Muscle of leg (tissue), 11 donors: ENCODE results near the gene CLDN17. TPM values are rescaled to one million over a fixed set of nuclear protein-coding genes. Genes with fewer than 3 reads are reported as not detected.

Experiments
- DNase-seq: peaks from one replicate; pipeline ENCODE4 v3.0.0; 2013
- H3K27ac ChIP-seq: one replicate; pipeline ENCODE4 v1.5.1; 2013; ENCODE audit warnings: mild to moderate bottlenecking, low read length, control low read depth
- H3K27me3 ChIP-seq: one replicate; pipeline ENCODE4 v1.6.1; 2013; ENCODE audit warnings: low read length; ENCODE audit not compliant: control insufficient read depth, insufficient read depth
- H3K36me3 ChIP-seq: one replicate; pipeline ENCODE4 v1.6.1; 2013; ENCODE audit warnings: low read length; ENCODE audit not compliant: control insufficient read depth, insufficient read depth
- H3K4me1 ChIP-seq: one replicate; pipeline ENCODE4 v1.6.1; 2013; ENCODE audit warnings: low read length; ENCODE audit not compliant: control insufficient read depth, insufficient read depth
- H3K4me3 ChIP-seq: one replicate; pipeline ENCODE4 v1.5.1; 2013; ENCODE audit warnings: low read length, control low read depth
- H3K9me3 ChIP-seq: replicated peaks from 2 replicates; pipeline ENCODE4 v1.6.1; 2013; ENCODE audit warnings: low read depth, low read length; ENCODE audit not compliant: control insufficient read depth
- WGBS: methylation state at CpG from one replicate; pipeline ENCODE4 v1.1.5; 2013; ENCODE audit warnings: missing lambda C conversion rate; ENCODE audit not compliant: insufficient coverage; 5-methylcytosine and 5-hydroxymethylcytosine counted together
- polyA plus RNA-seq, 8 donors: library from polyadenylated mRNA; unstranded; fragments of 120-200 nt; gene quantifications; one replicate each; pipeline versions ENCODE4 v1.2.1 to v1.2.3, GENCODE V29; 2013; ENCODE audit warnings: inconsistent platforms in 1 of 8, low replicate concordance in 1 of 8; ENCODE audit not compliant: insufficient read length in 8 of 8, insufficient read depth in 1 of 8
- total RNA-seq: library from RNA; stranded (reverse); fragments of 120-200 nt; gene quantifications from one replicate; pipeline ENCODE4 v1.2.4, GENCODE V29; 2013

Gene CLDN17
- total and polyA plus RNA-seq, 9 donors = not detected

DNA sequence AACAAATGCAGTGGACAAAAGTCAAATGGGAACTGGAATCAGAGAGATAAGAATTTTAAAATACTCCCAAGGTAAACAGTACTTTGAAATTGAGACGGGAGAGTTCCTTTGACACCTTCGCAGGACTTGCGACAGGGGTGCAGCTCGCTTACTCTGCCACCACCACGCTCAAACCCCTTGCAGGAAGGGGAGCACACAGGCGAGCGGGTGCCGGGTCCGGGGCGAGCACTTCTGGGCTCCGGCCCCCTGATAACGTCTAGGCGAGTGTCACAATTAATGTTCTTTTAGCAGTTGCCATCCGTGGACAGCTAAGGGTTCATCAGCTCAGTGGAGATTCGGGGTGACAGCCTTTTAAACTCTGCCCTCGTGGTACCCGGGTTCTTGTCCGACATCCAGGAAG, 37.4 kb downstream of the CLDN17 start:
- H3K36me3 ChIP-seq = no peaks in the 10 kb centered on the region
- no peak overlapping the region for H3K27ac ChIP-seq
- H3K9me3 ChIP-seq = no peaks in the 10 kb centered on the region
- no peak for DNase-seq
- no peaks in the 10 kb centered on the region for H3K27me3 ChIP-seq
- 96% methylated on average over 18 of the region's 18 CpGs for WGBS
- H3K4me1 ChIP-seq = no peaks in the 10 kb centered on the region
- no peak overlapping the region for H3K4me3 ChIP-seq

DNA sequence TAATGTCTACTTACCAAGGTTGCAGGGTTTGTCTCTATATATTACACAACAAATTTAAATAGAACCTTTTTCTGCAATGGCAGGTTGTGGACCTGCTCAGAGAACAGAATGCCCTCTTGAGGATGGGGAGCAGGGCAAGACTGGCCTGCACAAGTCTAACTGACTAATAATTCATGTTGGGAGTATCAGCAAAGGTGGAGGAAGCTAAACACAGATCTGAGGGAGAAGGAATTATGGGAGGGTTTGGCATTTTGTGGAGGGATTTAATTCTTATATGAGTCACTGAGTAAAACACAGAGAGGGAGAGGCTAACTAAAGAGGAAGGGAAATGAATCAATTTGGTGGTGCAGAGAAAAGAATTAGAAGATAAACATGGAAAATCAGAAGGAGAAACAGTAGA, 40.0 kb downstream of the CLDN17 start:
- Histone ChIP-seq H3K4me1 (no peaks in the 10 kb centered on the region), H3K9me3 (no peaks in the 10 kb centered on the region), H3K27ac (no peak overlapping the region), H3K4me3 (no peak overlapping the region), H3K27me3 (no peaks in the 10 kb centered on the region), H3K36me3 (no peaks in the 10 kb centered on the region)
- no peak for DNase-seq

DNA sequence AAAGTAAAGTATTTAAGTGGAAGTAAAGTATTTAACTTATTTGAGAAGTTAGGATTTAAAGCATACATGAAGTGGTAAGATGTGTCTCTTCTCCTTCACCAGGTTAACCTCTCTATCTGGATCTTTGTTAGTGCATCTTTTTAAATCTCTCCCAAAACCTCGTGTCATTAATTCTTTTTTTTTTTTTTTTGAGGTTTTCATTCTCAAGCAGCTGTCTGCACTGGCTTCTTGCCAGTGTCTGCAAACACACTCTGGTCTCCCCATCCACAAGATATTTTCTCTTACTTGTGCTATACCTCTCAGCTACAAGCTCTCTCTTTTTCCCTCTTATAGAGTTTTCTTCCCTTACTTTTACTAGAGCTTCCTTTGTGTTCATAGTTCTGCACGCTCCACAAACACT, 49.0 kb downstream of the CLDN17 start:
- Histone ChIP-seq H3K4me1 (no peaks in the 10 kb centered on the region), H3K27ac (no peak overlapping the region), H3K27me3 (no peaks in the 10 kb centered on the region), H3K4me3 (no peak overlapping the region), H3K36me3 (no peaks in the 10 kb centered on the region), H3K9me3 (no peaks in the 10 kb centered on the region)
- DNase-seq = peak; percentile 66
- 78% methylated on average over 1 of the region's 2 CpGs for WGBS

DNA sequence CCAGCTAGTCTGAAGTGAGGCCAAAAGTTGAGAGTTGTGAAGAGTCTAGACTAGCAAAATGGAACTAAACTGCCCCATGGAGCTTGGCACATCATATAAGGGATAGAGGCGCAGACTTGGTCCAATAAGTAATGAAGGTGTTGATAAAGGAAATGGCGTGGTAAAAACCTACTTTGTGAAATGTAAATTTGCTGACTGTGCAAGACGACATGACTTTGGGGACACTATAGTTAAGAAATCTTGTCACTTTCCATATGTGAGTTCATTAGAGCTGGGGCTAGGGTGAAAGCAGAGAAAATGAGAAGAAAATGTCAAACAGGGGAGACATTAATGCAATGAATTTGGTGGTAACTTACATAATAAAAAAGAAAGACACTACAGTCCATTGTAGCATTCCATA, 50.1 kb downstream of the CLDN17 start:
- H3K4me1 ChIP-seq = no peaks in the 10 kb centered on the region
- no peak overlapping the region for H3K27ac ChIP-seq
- no peaks in the 10 kb centered on the region for H3K36me3 ChIP-seq
- no peak for DNase-seq
- no peaks in the 10 kb centered on the region for H3K9me3 ChIP-seq
- H3K4me3 ChIP-seq = no peak overlapping the region
- no peaks in the 10 kb centered on the region for H3K27me3 ChIP-seq
- WGBS = 80% methylated on average over 1 of the region's 3 CpGs

Other genes starting within 250 kb of the CLDN17 start
- gene GRIK1, start 226.8 kb downstream of the CLDN17 start, total RNA-seq = 0.49 TPM
- gene GRIK1, start 226.8 kb downstream of the CLDN17 start, polyA plus RNA-seq = 1 to 10 TPM in 1 of 8 donors, under 1 TPM in 7; 0.25 to 2.1 (median 0.37) TPM
- not detected for gene CLDN8, start 49.3 kb upstream of the CLDN17 start, total RNA-seq
- gene CLDN8, start 49.3 kb upstream of the CLDN17 start, polyA plus RNA-seq = 1 to 10 TPM in 1 of 8 donors, under 1 TPM in 1, not detected in 6; 0.19 to 2.5 TPM
- not detected for gene KRTAP24-1, start 116.1 kb upstream of the CLDN17 start, total RNA-seq
- not detected for gene KRTAP24-1, start 116.1 kb upstream of the CLDN17 start, polyA plus RNA-seq
- gene KRTAP25-1, start 122.7 kb upstream of the CLDN17 start, total RNA-seq = not detected
- gene KRTAP25-1, start 122.7 kb upstream of the CLDN17 start, polyA plus RNA-seq = not detected
- not detected for gene KRTAP26-1, start 153.5 kb upstream of the CLDN17 start, total RNA-seq
- not detected for gene KRTAP26-1, start 153.5 kb upstream of the CLDN17 start, polyA plus RNA-seq
- not detected for gene KRTAP27-1, start 170.9 kb upstream of the CLDN17 start, total RNA-seq
- gene KRTAP27-1, start 170.9 kb upstream of the CLDN17 start, polyA plus RNA-seq = not detected
- not detected for gene KRTAP23-1, start 181.8 kb upstream of the CLDN17 start, total RNA-seq
- under 1 TPM in 1 of 8 donors, not detected in 7; 0.69 TPM for gene KRTAP23-1, start 181.8 kb upstream of the CLDN17 start, polyA plus RNA-seq
- not detected for gene KRTAP13-2, start 205.5 kb upstream of the CLDN17 start, total RNA-seq
- not detected for gene KRTAP13-2, start 205.5 kb upstream of the CLDN17 start, polyA plus RNA-seq
- gene KRTAP13-1, start 229.2 kb upstream of the CLDN17 start, total RNA-seq = not detected
- gene KRTAP13-1, start 229.2 kb upstream of the CLDN17 start, polyA plus RNA-seq = not detected